Gastroesophageal sphincter (tissue), 4 donors: ENCODE measurements around the gene DNAH9. TPM values are rescaled to one million over a fixed set of nuclear protein-coding genes. Genes with fewer than 3 reads are reported as not detected.

ENCODE experiments used
- ATAC-seq: fragments of 150-250 bp; one replicate; pipeline ENCODE4 v1.9.1; 2016; ENCODE audit warnings: mild to moderate bottlenecking, moderate library complexity
- H3K27ac ChIP-seq, 4 donors: fragments of 200-600 bp; sonication (generic) in 3 of 4; 1 replicate in 3 of 4; 2 replicates in 1 of 4; pipeline ENCODE4 v1.5.1; 2016 to 2019
- H3K27me3 ChIP-seq: fragments of 200-600 bp; sonication (generic); one replicate; pipeline ENCODE4 v1.5.1; 2019
- H3K36me3 ChIP-seq, 2 donors: fragments of 200-600 bp; sonication (generic); one replicate each; pipeline ENCODE4 v1.5.1; 2019; ENCODE audit warnings: control low read depth in 1 of 2
- H3K4me1 ChIP-seq, 3 donors: fragments of 200-600 bp; sonication (generic); 1 replicate in 2 of 3; 2 replicates in 1 of 3; pipeline ENCODE4 v1.5.1; 2016 to 2019; ENCODE audit warnings: control low read depth in 2 of 3
- H3K4me3 ChIP-seq, 2 donors: fragments of 200-600 bp; sonication (generic); one replicate each; pipeline ENCODE4 v1.5.1; 2019; ENCODE audit warnings: mild to moderate bottlenecking in 1 of 2, moderate library complexity in 1 of 2
- H3K9me3 ChIP-seq, 3 donors: fragments of 200-600 bp; sonication (generic); one replicate each; pipeline ENCODE4 v1.5.1; 2017 to 2019; ENCODE audit warnings: control low read depth in 2 of 3
- CTCF ChIP-seq, 4 experiments: fragments of 200-600 bp in 2 of 4; fragments of 450-650 bp in 2 of 4; sonication (generic) in 1 of 4; IDR thresholded peaks; one replicate each; pipeline ENCODE4 v1.5.1; 2017 to 2019; ENCODE audit warnings: antibody characterized with exemption in 4 of 4, mild to moderate bottlenecking in 2 of 4, moderate library complexity in 2 of 4
- EP300 ChIP-seq: sonication (generic); formaldehyde crosslinking; IDR thresholded peaks from one replicate; pipeline ENCODE4 v1.6.1; 2017; ENCODE audit warnings: antibody characterized with exemption, mild to moderate bottlenecking
- POLR2A ChIP-seq, 2 donors: fragments of 450-650 bp; IDR thresholded peaks; one replicate each; pipeline ENCODE4 v1.6.1; 2017; ENCODE audit warnings: antibody characterized with exemption in 2 of 2, mild to moderate bottlenecking in 2 of 2, moderate library complexity in 1 of 2
- POLR2AphosphoS5 ChIP-seq: sonication (generic); formaldehyde crosslinking; IDR thresholded peaks from one replicate; pipeline ENCODE4 v1.6.1; 2017; ENCODE audit warnings: antibody characterized with exemption
- WGBS, 2 donors: methylation state at CpG; one replicate each; pipeline ENCODE4 v1.1.5; 2018; ENCODE audit warnings: low coverage in 1 of 2; 5-methylcytosine and 5-hydroxymethylcytosine counted together
- total RNA-seq, 4 donors: library from RNA; depleted of rRNA; stranded (reverse); fragments of >200 nt; gene quantifications; one replicate each; pipeline ENCODE4 v1.1.0, GENCODE V29; 2016

Gene DNAH9
- total RNA-seq, 4 donors from 2014 or later = 0.12 to 0.15 (median 0.13) TPM; not detected in 1

- Histone ChIP-seq H3K4me3 (no peak overlapping the region), H3K9me3 (no peaks in the 10 kb centered on the region), H3K27ac (no peak overlapping the region), H3K36me3 (no peaks in the 10 kb centered on the region), H3K27me3 (peaks cover 6% of the 10 kb centered on the region), H3K4me1 (peaks cover 0 to 14% (median 0%) of the 10 kb centered on the region in 3 donors)
- TF ChIP-seq CTCF (IDR thresholded peaks at IDR 0.05) (no peak), EP300 (no peak), POLR2A (IDR thresholded peaks at IDR 0.05) (no peak), POLR2AphosphoS5 (no peak)
- 67% methylated on average over 3 of the region's 4 CpGs; no CpG with 5 or more reads in 1 of the 2 donors for WGBS, 2 donors
- ATAC-seq = no peak
Measured at GRCh38 chr17:11852231-11852630, 254.0 kb downstream of the DNAH9 start.

- Histone ChIP-seq H3K27ac (peak overlapping the region in 3 of 4 donors; percentile 9 to 58 (median 46)), H3K36me3 (no peaks in the 10 kb centered on the region), H3K9me3 (no peaks in the 10 kb centered on the region), H3K4me1 (peaks cover 0 to 14% (median 0%) of the 10 kb centered on the region in 3 donors), H3K27me3 (peaks cover 6% of the 10 kb centered on the region), H3K4me3 (no peak overlapping the region)
- 57% methylated on average over 2 of the region's 2 CpGs; no CpG with 5 or more reads in 1 of the 2 donors for WGBS, 2 donors
- TF ChIP-seq EP300 = no peak
- TF ChIP-seq CTCF (IDR thresholded peaks at IDR 0.05) = no peak
- TF ChIP-seq POLR2AphosphoS5 = no peak
- no peak for TF ChIP-seq POLR2A (IDR thresholded peaks at IDR 0.05)
- peak; percentile 58 for ATAC-seq
Measured at GRCh38 chr17:11852912-11853311, 254.6 kb downstream of the DNAH9 start.

GRCh38 chr17:11853321-11854151 lies 255.3 kb downstream of the DNAH9 start:
- Histone ChIP-seq H3K36me3 (no peaks in the 10 kb centered on the region), H3K9me3 (no peaks in the 10 kb centered on the region), H3K27ac (peak overlapping the region in 3 of 4 donors; percentile 9 to 58 (median 46)), H3K4me3 (no peak overlapping the region), H3K4me1 (peaks cover 0 to 14% (median 0%) of the 10 kb centered on the region in 3 donors), H3K27me3 (peaks cover 6% of the 10 kb centered on the region)
- 45 to 84% methylated on average over 5 to 6 of the region's 11 CpGs for WGBS, 2 donors
- peak; percentile 76 for ATAC-seq
- TF ChIP-seq CTCF (IDR thresholded peaks at IDR 0.05) (no peak), POLR2A (IDR thresholded peaks at IDR 0.05) (no peak), EP300 (no peak), POLR2AphosphoS5 (no peak)

GRCh38 chr17:11855306-11855705 lies 257.0 kb downstream of the DNAH9 start:
- 92% methylated on average over 1 of the region's 1 CpG for WGBS, 2 donors
- Histone ChIP-seq H3K9me3 (no peaks in the 10 kb centered on the region), H3K4me1 (peaks cover 0 to 14% (median 0%) of the 10 kb centered on the region in 3 donors), H3K4me3 (no peak overlapping the region), H3K27ac (no peak overlapping the region), H3K36me3 (no peaks in the 10 kb centered on the region), H3K27me3 (peaks cover under 1% of the 10 kb centered on the region)
- no peak for ATAC-seq
- TF ChIP-seq CTCF (IDR thresholded peaks at IDR 0.05) = no peak
- TF ChIP-seq POLR2AphosphoS5 = no peak
- no peak for TF ChIP-seq EP300
- TF ChIP-seq POLR2A (IDR thresholded peaks at IDR 0.05) = no peak

- no peak for TF ChIP-seq CTCF (IDR thresholded peaks at IDR 0.05)
- TF ChIP-seq POLR2AphosphoS5 = no peak
- TF ChIP-seq EP300 = no peak
- TF ChIP-seq POLR2A (IDR thresholded peaks at IDR 0.05) = no peak
- Histone ChIP-seq H3K36me3 (no peaks in the 10 kb centered on the region), H3K4me3 (no peak overlapping the region), H3K27ac (no peak overlapping the region), H3K4me1 (peaks cover 0 to 14% (median 0%) of the 10 kb centered on the region in 3 donors), H3K27me3 (no peaks in the 10 kb centered on the region), H3K9me3 (no peaks in the 10 kb centered on the region)
- 93 to 95% methylated on average over 3 to 4 of the region's 4 CpGs for WGBS, 2 donors
- no peak for ATAC-seq
Measured at GRCh38 chr17:11857006-11857405, 258.7 kb downstream of the DNAH9 start.
